ENCODE measurements around the gene COLEC11.
"Not testable (repeated sequence)": the region's sequence is repeated elsewhere in the genome, so short reads cannot be mapped to it uniquely, and the experiment has no call there.

Gene COLEC11

DNA sequence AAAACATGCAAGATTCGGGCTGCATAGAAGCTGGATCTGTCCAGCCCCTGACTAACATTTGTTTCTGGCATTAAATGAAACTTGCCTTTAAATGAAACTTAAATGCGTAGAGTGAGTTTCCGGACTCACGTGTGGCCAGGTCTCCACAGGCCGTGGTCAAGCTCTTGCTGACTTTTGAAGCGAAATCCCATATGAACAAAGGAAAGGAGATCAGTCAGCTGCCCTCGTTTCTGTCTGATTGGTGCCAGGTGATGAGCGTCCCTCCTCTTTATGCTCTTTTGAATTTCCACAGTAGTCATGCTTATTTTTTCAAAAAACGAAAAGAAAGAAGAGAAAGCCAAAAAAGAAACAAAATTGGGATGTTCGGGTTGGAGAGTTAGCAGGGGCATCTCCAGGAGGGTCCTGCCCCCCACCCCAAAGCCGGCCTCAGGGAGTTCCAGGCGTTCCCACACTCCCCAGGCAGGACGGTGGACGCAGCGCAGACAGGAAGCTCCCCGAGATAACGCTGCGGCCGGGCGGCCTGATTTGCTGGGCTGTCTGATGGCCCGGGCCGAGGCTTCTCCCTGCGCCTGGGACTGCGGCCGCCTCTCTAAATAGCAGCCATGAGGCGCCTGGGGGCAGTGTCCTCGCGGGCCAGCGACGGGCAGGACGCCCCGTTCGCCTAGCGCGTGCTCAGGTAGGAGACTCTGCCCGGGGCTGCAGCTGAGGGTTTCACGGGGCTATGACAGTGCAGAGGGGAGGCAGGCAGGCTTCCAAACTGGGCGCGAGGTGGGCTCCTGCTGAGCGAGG, at the start of gene COLEC11:
Gene COLEC11, plus strand, starts transcription at position 620 of the 789 bp plus-strand sequence. CDS start 9,229 bp downstream, outside the sequence.
- DNase-seq (ENCODE audit: low read depth in 2 of 2) = no peak

DNA sequence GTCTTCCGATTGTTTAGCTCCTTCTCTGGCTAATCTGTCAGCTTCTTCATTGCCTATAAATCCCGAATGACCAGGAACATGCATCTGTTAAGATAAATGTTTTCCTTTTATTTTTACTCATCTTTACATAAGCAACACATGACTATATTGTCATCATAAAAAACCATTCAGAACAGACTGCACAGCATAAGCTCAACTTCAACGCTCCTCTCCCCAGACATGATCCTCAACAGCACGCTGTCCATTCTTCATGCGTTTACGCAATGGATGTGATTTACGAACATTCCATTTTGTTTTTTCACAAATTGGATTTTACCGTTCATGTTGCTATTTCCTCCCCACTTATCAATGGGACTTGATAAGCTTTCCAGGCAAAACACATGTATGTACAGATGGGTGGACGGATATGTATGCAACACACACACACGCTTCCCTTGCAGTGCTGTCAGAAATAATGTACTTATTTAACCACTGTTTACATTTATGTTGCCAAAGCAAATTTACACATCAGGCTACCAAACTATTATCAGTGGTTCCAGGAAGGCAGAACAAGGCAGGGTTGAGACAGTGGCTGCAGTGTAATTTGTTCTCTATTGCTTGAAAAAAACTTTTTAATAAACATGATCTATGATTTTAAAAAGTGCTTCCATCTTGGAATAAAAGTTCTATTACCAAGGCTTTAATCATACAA, 49.0 kb upstream of the COLEC11 start:
- DNase-seq (ENCODE audit: low read depth in 2 of 2) = no peak

DNA sequence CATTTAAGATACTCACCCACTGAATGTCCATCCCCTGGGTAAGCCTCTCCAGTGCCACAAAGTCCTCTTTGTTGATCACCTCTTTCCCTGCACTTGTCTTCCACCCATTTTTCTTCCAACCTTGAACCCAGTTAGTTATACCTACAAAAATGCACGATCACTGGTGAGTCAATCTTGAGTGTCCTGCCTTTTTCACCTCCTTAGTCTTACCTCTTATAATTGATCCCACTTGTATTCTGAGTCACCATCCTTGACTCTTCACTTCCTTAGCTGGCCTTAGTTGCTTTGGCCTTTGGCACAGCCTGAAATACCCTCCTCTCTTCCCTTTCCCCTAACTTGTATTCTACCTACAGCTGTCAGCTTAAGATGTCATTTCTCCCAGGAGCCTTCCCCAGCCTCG, 47.0 kb upstream of the COLEC11 start:
- DNase-seq (ENCODE audit: low read depth in 2 of 2) = no peak

GRCh38 chr2:3553946-3554345, 41.0 kb upstream of the COLEC11 start:
- no peak for DNase-seq (ENCODE audit: low read depth in 2 of 2)

DNA sequence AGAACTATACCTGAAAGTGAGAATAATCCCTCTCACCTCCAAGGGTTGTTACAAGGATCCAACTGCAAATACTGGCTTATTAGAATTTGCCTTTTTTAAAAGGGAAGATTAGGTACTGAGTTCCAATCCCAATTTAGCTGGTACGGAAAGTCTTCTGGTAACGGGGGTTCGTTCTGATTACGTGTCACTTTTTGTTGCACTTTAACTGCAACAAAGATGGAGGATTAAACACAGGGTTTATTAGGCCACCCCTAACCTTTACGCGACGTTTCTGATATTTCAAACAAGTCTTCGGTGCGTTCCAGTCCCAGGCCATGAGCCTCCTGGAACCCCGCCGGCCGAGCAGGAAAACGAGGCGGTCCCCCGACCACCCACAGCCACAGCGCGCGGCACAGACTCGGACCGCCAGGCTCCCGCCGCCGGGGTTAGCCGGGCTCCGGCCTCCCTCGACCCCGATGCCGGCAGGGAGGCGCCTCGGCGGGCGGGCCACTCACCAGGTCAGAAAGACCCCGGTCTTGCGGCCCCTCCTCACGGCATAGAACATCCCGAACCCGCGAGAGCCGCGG, 37.2 kb upstream of the COLEC11 start:
- no peak for DNase-seq (ENCODE audit: low read depth in 2 of 2)

DNA sequence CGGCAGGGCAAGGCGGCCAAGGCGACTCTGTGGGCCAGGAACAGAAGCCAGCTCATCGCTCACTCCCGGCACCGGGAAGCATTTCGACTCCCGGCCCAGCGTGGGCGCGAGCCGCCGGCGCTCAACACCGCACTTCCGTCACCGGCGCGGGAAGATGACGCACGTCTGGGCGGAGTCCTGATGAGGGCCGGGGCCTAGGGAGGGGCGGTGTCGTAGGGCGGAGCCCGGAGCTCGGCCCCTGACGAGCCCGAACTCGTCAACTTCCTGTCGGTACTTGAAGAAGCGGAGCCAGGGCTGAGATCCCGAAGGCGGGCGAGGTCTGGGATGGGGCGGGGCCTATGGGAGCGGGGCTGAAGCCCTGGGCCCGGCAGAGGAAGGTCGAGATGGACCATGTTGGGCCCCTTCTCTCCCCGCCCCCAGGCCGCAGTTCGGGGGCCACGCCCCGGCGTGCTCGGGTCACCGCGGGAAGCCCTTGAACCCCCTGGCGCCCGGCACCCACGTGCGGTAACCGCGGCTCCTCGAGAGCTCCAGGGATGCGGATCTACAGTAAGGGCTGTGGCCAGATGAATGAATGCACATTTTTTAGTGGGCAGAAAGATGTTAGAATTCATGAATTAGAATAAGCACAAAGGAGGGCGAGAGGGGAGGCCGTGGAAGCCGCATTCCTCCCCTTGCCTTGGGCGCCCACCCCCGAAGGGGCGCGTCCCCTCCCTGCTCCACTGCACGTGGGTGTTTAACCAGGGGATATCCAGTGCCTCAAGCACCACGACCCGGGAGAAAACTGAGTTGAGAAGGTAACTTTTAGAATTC, 36.5 kb upstream of the COLEC11 start, which contains the start of gene RNASEH1:
Gene RNASEH1, minus strand, starts transcription at position 129 of the 810 bp plus-strand sequence. Its CDS starts 73 bp downstream, at position 56.
- DNase-seq (ENCODE audit: low read depth in 2 of 2) = peak; percentile 96 to 97

- DNase-seq (ENCODE audit: low read depth in 2 of 2) = no peak
Measured at GRCh38 chr2:3563521-3563976, 31.4 kb upstream of the COLEC11 start.

- DNase-seq (ENCODE audit: low read depth in 2 of 2) = no peak
Measured at GRCh38 chr2:3565117-3565516, 29.8 kb upstream of the COLEC11 start.

- no peak for DNase-seq (ENCODE audit: low read depth in 2 of 2)
Measured at GRCh38 chr2:3566806-3567205, 28.1 kb upstream of the COLEC11 start.

- not testable (repeated sequence) for DNase-seq (ENCODE audit: low read depth in 2 of 2)
Measured at GRCh38 chr2:3569656-3570055, 25.3 kb upstream of the COLEC11 start.

DNA sequence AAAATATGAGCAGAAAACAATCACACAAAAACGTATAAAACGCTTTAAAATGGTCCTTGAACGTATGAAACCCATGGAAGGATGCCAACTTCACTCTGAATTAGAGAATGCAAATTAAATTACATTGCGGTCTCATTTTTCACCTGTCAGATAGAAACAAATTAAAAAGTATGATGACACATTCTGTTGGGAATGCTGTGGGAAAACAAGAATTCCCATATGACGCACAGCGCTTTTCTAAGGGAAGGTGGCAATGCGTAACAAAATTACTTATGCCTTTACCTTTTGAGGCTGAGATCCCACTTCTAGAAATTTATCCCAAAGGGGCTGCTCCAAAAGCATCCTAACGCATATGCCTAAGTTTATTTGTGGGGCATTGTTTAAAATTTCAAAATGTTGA, 23.6 kb upstream of the COLEC11 start:
- no peak for DNase-seq (ENCODE audit: low read depth in 2 of 2)

DNA sequence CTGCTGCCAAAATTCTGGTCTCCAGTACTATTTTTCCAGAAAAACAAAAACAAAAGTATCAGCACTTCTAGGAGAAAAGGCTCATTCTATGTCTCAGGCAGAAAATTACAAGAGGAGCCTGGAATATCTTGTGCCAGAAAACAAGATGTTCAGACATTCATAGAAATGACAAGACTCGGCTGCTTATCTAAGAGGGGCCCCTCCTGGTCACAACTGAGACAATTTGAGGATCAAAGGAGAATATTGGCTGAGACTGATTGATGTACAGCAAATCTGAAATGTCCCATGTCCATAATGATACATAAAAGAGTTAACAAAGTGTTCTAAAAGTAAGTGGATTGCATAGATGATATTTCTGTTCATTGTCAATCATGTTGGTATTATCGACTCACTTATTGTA, 22.3 kb upstream of the COLEC11 start:
- DNase-seq (ENCODE audit: low read depth in 2 of 2) = no peak

- DNase-seq (ENCODE audit: low read depth in 2 of 2) = no peak
Measured at GRCh38 chr2:3574155-3574554, 20.8 kb upstream of the COLEC11 start.

- peak in 1 of 2 donors; percentile 15 for DNase-seq (ENCODE audit: low read depth in 2 of 2)
Measured at GRCh38 chr2:3575534-3576262, 19.2 kb upstream of the COLEC11 start.

GRCh38 chr2:3576263-3576630, 18.7 kb upstream of the COLEC11 start:
- DNase-seq (ENCODE audit: low read depth in 2 of 2) = not testable (repeated sequence)

GRCh38 chr2:3578987-3579386, 15.9 kb upstream of the COLEC11 start:
- no peak for DNase-seq (ENCODE audit: low read depth in 2 of 2)

GRCh38 chr2:3580449-3580848, 14.5 kb upstream of the COLEC11 start:
- no peak for DNase-seq (ENCODE audit: low read depth in 2 of 2)

GRCh38 chr2:3581367-3582262, 13.3 kb upstream of the COLEC11 start:
- no peak for DNase-seq (ENCODE audit: low read depth in 2 of 2)

GRCh38 chr2:3584076-3584475, 10.8 kb upstream of the COLEC11 start:
- no peak for DNase-seq (ENCODE audit: low read depth in 2 of 2)

GRCh38 chr2:3584608-3585260, 10.2 kb upstream of the COLEC11 start:
- no peak for DNase-seq (ENCODE audit: low read depth in 2 of 2)
